Calu3 (cell line): ENCODE data around the gene DQX1. TPM values are rescaled to one million over a fixed set of nuclear protein-coding genes. Genes with fewer than 3 reads are reported as not detected.

Experiments used
- BruUV-seq: library from RNA; stranded (reverse); fragments of 400-500 nt; replicated peaks from 2 replicates; lab custom pipeline; 2021; lab: Mats Ljungman, UMichigan
- CTCF ChIA-PET: fragments of 300-600 bp; sonication (Branson Sonifier 250); formaldehyde crosslinking; loops from one replicate; lab custom pipeline; 2022; ENCODE audit warnings: antibody characterized with exemption; lab: Charles Lee
- DNase-seq: peaks from one replicate; pipeline ENCODE4 v3.0.0; 2022
- H3K27ac Mint-ChIP-seq: one replicate; pipeline ENCODE4 v1.8.0; 2022; ENCODE audit warnings: mixed read lengths; ENCODE audit not compliant: unreplicated experiment
- H3K27me3 Mint-ChIP-seq: one replicate; pipeline ENCODE4 v1.8.0; 2022; ENCODE audit warnings: mixed read lengths; ENCODE audit not compliant: unreplicated experiment
- H3K36me3 Mint-ChIP-seq: one replicate; pipeline ENCODE4 v1.8.0; 2022; ENCODE audit warnings: mild to moderate bottlenecking, moderate library complexity, mixed read lengths; ENCODE audit not compliant: insufficient read depth, unreplicated experiment
- H3K4me1 Mint-ChIP-seq: one replicate; pipeline ENCODE4 v1.8.0; 2022; ENCODE audit warnings: mild to moderate bottlenecking, low read depth, mixed read lengths; ENCODE audit not compliant: unreplicated experiment
- H3K4me3 Mint-ChIP-seq: one replicate; pipeline ENCODE4 v1.8.0; 2022; ENCODE audit warnings: mild to moderate bottlenecking, low read depth, moderate library complexity, mixed read lengths; ENCODE audit not compliant: unreplicated experiment
- H3K9me3 Mint-ChIP-seq: one replicate; pipeline ENCODE4 v1.8.0; 2022; ENCODE audit warnings: low read depth, mixed read lengths; ENCODE audit not compliant: unreplicated experiment
- CTCF ChIP-seq: fragments of 200-600 bp; IDR thresholded peaks from one replicate; pipeline ENCODE4 v1.8.0; 2022; ENCODE audit warnings: antibody characterized with exemption; ENCODE audit not compliant: unreplicated experiment
- intact Hi-C: fragments of 100-400 bp; cut with micrococcal nuclease; formaldehyde crosslinking; loops from one replicate; pipeline ENCODE4 v1.10.0; 2022; ENCODE audit not compliant: unreplicated experiment
- total RNA-seq: library from RNA; stranded (reverse); gene quantifications from 2 replicates; pipeline ENCODE4 v1.2.3, GENCODE V29; 2022

The DQX1 gene
- total RNA-seq, 1 experiment from 2014 or later, result 0.14 TPM

GRCh38 chr2:74536166-74536950 lies 10.3 kb upstream of the DQX1 start:
- TF ChIP-seq CTCF, result no peak
- Mint-ChIP-seq H3K27me3 (peaks cover 40% of the 10 kb centered on the region), H3K9me3 (no peaks in the 10 kb centered on the region), H3K36me3 (peaks cover 5% of the 10 kb centered on the region), H3K4me1 (peaks cover 9% of the 10 kb centered on the region), H3K27ac (no peak overlapping the region), H3K4me3 (no peak overlapping the region)
- no TSS peak for BruUV-seq
- DNase-seq, result no peak
- intact Hi-C loops, result loop anchor here (10.0 kb wide), 1 partner anchor 202 kb away; no protein-coding TSS in a partner anchor
- CTCF ChIA-PET, result interaction anchor here (0.5 kb wide), 1 partner anchor 29 kb away, joined by 5 read pairs; the partner anchor contains the start of gene PCGF1

DNA sequence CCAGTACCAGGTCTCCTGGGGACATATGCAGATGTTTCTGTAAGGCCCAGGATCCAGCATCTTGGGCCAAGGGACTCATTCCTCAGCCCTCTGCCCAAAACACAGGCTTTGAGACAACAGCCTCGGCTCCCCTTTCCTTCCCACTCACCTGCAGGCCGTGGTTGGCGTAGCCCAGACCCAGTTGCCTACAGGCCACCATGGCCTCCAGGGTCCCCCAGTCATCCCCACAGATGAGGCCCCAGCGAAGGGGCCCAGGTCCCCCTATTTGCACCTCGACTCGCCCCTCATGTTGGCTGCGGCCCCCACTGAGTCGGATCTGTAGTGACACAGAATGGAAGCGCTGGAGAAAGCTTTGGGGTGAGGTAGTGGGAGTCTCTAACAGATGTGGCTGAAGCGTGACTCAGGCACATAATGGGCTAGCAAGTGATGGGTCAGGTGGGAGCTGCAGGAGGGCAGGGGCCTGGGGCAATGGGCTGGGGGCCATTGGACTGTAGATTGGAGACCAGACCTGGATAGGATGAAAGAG lies 9.5 kb upstream of the DQX1 start:
- Mint-ChIP-seq H3K4me1 (peaks cover 16% of the 10 kb centered on the region), H3K4me3 (no peak overlapping the region), H3K27me3 (peaks cover 40% of the 10 kb centered on the region), H3K27ac (no peak overlapping the region), H3K9me3 (no peaks in the 10 kb centered on the region), H3K36me3 (peaks cover 7% of the 10 kb centered on the region)
- DNase-seq, result no peak
- BruUV-seq, result no TSS peak
- intact Hi-C loops, result loop anchor here (10.0 kb wide), 1 partner anchor 201 kb away; no protein-coding TSS in a partner anchor
- CTCF ChIA-PET, result no interaction called here
- no peak for TF ChIP-seq CTCF

DNA sequence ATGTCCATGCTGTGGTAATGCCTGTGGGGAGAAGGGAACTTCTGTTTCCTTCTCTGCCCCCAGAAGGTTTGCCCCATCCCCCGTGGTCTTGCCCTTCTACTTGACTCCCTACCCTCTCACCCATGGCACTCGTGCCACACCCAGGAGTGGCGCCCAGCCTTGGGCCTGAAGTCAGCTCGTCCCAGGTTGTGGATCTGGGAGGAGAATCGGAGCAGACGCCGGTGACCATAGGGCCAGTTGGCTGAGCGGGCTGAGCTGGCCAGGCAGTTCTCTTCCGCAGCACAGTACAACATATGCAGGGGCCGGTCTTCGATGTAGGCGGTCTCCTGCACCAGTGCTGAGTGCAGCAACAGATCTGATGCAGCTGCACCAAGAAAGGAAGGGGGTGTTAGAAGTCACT lies 8.4 kb upstream of the DQX1 start:
- peaks cover 17% of the 10 kb centered on the region for H3K4me1 Mint-ChIP-seq
- peaks cover 18% of the 10 kb centered on the region for H3K36me3 Mint-ChIP-seq
- BruUV-seq, result no TSS peak
- no peak for DNase-seq
- CTCF ChIA-PET, result no interaction called here
- no peak for TF ChIP-seq CTCF
- H3K9me3 Mint-ChIP-seq, result no peaks in the 10 kb centered on the region
- peaks cover 40% of the 10 kb centered on the region for H3K27me3 Mint-ChIP-seq
- H3K4me3 Mint-ChIP-seq, result no peak overlapping the region
- intact Hi-C loops, result loop anchor here (10.0 kb wide), 1 partner anchor 200 kb away; no protein-coding TSS in a partner anchor
- no peak overlapping the region for H3K27ac Mint-ChIP-seq

DNA sequence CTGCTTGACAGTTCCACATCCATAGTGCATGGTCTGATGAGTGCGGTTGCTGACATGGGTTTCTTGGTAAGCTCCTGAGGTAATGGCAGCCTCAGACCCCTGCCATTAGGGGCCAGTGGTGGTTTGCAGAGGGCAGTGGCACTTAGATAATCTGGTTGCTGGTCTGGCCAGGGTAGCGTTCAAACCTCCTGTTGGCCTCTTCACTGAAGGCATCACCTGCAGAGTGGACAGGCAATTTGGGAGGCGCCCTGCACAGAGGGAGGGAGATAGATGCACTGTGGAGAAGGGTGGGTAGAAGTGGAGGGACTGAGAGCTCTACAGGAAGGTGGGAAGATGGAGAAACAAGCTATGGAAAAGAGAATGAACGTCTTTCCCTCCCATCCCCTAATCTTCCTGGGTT lies 7.4 kb upstream of the DQX1 start:
- Mint-ChIP-seq H3K4me1 (peaks cover 19% of the 10 kb centered on the region), H3K27ac (no peak overlapping the region), H3K27me3 (peaks cover 30% of the 10 kb centered on the region), H3K36me3 (peaks cover 28% of the 10 kb centered on the region), H3K9me3 (no peaks in the 10 kb centered on the region), H3K4me3 (no peak overlapping the region)
- CTCF ChIA-PET, result no interaction called here
- no TSS peak for BruUV-seq
- intact Hi-C loops, result loop anchor here (10.0 kb wide), 1 partner anchor 199 kb away; no protein-coding TSS in a partner anchor
- DNase-seq, result no peak
- no peak for TF ChIP-seq CTCF
